A204.1 (cell line): ENCODE results near the gene CENPM.

ENCODE experiments used
- FAIRE-seq: peaks from 2 replicates; lab custom pipeline; 2012; peaks lifted over from hg19 to GRCh38; lab: Jason Lieb, UNC

The CENPM gene

DNA sequence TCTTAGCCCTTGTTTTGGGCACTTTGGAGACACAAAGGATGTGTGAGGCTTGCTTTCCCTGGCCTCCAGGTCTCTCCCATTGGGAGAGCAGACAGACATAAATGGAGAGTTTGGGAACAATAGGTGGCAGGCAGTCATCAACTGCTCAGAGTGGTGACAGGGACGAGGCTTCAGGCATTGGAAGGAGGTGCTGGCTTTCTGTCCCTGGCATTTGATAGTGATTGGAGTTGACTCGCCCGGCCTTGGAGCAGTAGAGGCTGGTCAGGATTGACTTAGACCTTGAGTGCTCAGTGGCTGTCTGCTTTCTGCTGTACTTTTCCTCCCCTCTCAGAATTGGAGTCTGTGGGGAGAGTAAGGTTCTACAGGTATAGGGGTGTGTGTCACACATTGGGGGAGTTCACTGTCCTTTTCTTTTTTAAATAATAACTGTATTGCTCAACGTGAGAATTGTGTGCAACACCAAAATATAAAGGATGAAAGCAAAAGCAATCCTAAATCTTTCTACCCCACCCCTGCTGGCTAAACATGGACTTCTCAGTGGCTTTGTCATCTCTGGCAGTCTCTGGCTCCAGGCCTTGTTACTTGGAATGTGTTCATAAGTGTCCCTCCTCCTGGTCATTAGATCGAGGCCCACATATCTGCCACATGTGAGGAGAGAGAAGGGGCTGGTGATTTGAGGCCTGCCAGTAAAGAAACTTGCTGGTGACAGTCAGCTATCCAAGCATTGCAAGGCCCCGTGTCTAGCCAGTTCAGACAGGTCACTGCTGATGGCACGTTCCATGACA is 53.2 kb downstream of the CENPM start:
- no peak for FAIRE-seq

DNA sequence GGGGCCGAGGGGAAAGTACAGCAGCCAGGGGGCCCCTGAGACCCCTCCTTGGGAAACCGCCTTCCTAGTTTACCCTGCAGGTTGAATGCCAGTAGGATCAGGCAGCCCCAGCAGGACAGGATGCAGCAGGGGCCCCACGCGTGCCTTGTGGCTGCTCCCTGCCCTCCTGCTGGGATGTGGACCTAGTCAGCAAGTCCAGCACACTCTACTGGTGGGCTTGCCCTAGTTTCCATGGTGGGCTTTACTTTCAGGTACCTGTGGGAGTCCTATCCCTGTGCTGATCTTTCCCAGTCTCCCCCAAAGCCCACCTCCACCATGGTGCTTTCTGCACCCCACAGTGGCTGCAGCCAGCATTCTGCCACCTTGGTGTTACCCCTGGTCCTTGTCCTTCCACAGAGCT is 54.2 kb downstream of the CENPM start:
- FAIRE-seq: no peak

- no peak for FAIRE-seq
Measured at GRCh38 chr22:41891407-41891806, 55.5 kb downstream of the CENPM start.
